Fibroblast of lung (primary cell): ENCODE measurements around the gene ACVR1C.

Source experiments
- CTCF ChIP-seq, 2 donors: IDR thresholded peaks in 1 of 2; conservative IDR thresholded peaks in 1 of 2; 1 replicate in 1 of 2; 2 replicates in 1 of 2; pipeline ENCODE4 v1.5.1; 2011 to 2012; ENCODE audit warnings: low read length in 2 of 2, control low read depth in 1 of 2, inconsistent platforms in 1 of 2, low read depth in 1 of 2, mild to moderate bottlenecking in 1 of 2
- EZH2 ChIP-seq: IDR thresholded peaks from 2 replicates; pipeline ENCODE4 v1.5.1; 2012; ENCODE audit warnings: low read length, control low read depth, mild to moderate bottlenecking; ENCODE audit errors: missing control alignments

DNA sequence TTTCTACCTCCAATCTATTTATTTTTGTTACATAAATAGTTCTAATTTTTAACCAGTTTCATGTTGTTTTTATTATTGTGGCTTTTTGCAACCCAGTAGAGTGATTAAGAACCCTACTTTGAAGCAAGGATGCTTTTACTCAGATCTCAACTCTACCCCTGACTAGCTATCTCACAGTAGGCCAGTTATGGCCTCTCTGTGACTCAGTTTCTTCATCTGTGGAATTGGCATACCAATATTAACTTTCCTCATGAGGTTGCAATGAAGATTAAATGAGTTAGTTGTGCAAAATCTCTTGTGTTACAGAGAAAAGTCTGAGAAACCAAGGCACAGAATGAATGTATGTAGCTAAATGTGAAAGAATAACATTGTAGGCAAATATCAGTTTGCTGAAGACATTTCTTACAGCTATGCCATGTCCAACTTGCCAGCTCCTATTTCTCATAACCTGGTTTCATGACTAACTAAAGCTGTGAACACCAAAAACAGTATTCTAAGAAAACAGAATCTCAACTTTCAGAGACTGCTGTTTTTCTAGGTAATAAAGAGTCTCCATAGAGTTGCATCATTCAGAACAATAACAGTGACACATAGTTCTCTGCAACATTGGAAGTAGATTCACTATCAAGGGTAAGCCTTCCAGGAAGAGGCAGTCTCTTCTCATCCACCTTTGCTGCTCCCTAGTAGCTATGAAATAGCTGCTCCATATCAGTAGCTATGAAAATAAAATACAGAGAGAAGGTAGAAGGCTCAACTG is 151.5 kb downstream of the ACVR1C start:
- TF ChIP-seq CTCF (conservative IDR thresholded peaks at IDR 0.05 in 1 of 2, IDR thresholded peaks at IDR 0.05 in 1 of 2; ENCODE audit: low read depth in 1 of 2, low read length in 2 of 2) (no peak), EZH2 (no peak)
